GM23338 (cell line): ENCODE results near the gene CMKLR1.

Source experiments
- CREB1 ChIP-seq: fragments of 250-450 bp; sonication (Bioruptor Pico); IDR thresholded peaks from 2 replicates; pipeline ENCODE4 v1.5.0; 2020; ENCODE audit warnings: low read depth, mild to moderate bottlenecking, moderate library complexity
- CTCF ChIP-seq, 2 experiments: fragments of 200-600 bp in 1 of 2; sonication (generic) in 1 of 2; conservative IDR thresholded peaks; 2 replicates each; pipeline versions ENCODE4 v1.5.1 to v1.6.1; 2016 to 2017; ENCODE audit warnings: antibody characterized with exemption in 2 of 2, low read depth in 2 of 2, mild to moderate bottlenecking in 2 of 2, moderate library complexity in 1 of 2
- ETS1 ChIP-seq: IDR thresholded peaks from 2 replicates; pipeline ENCODE4 v1.6.1; 2016; ENCODE audit warnings: antibody characterized with exemption
- EZH2 ChIP-seq: fragments of 200-600 bp; sonication (generic); IDR thresholded peaks from one replicate; pipeline ENCODE4 v1.8.0; 2017; ENCODE audit warnings: antibody characterized with exemption, mild to moderate bottlenecking, low read depth; ENCODE audit not compliant: unreplicated experiment
- EZH2phosphoT487 ChIP-seq: fragments of 200-600 bp; sonication (generic); IDR thresholded peaks from one replicate; pipeline ENCODE4 v1.8.1; 2018; ENCODE audit warnings: antibody characterized with exemption; ENCODE audit not compliant: unreplicated experiment
- JUNB ChIP-seq: IDR thresholded peaks from one replicate; pipeline ENCODE4 v1.6.1; 2016; ENCODE audit warnings: antibody characterized with exemption; ENCODE audit not compliant: unreplicated experiment
- NANOG ChIP-seq: IDR thresholded peaks from 2 replicates; pipeline ENCODE4 v1.6.1; 2016; ENCODE audit warnings: antibody characterized with exemption, borderline replicate concordance
- POLR2AphosphoS5 ChIP-seq: IDR thresholded peaks from 2 replicates; pipeline ENCODE4 v1.6.1; 2016; ENCODE audit warnings: antibody characterized with exemption, low read depth
- STAT1 ChIP-seq: IDR thresholded peaks from one replicate; pipeline ENCODE4 v1.6.1; 2016; ENCODE audit warnings: antibody characterized with exemption; ENCODE audit not compliant: unreplicated experiment
- ZNF331 ChIP-seq: fragments of 250-450 bp; sonication (Bioruptor Pico); IDR thresholded peaks from 2 replicates; pipeline ENCODE4 v1.5.0; 2020; ENCODE audit warnings: low read depth, mild to moderate bottlenecking, moderate library complexity
- TF ChIP-seq, protein P1 (sequence below): IDR thresholded peaks from one replicate; pipeline ENCODE4 v1.6.1; 2018; ENCODE audit warnings: antibody characterized with exemption; ENCODE audit not compliant: unreplicated experiment

- TF ChIP-seq EZH2 (no peak), POLR2AphosphoS5 (no peak), ETS1 (no peak), CTCF (conservative IDR thresholded peaks at IDR 0.05; ENCODE audit: low read depth in 2 of 2) (no peak), EZH2phosphoT487 (no peak), NANOG (no peak), CREB1 (CRISPR knock-in tag) (no peak), ZNF331 (CRISPR knock-in tag) (no peak), JUNB (no peak), STAT1 (no peak)
- TF ChIP-seq, protein P1, sequence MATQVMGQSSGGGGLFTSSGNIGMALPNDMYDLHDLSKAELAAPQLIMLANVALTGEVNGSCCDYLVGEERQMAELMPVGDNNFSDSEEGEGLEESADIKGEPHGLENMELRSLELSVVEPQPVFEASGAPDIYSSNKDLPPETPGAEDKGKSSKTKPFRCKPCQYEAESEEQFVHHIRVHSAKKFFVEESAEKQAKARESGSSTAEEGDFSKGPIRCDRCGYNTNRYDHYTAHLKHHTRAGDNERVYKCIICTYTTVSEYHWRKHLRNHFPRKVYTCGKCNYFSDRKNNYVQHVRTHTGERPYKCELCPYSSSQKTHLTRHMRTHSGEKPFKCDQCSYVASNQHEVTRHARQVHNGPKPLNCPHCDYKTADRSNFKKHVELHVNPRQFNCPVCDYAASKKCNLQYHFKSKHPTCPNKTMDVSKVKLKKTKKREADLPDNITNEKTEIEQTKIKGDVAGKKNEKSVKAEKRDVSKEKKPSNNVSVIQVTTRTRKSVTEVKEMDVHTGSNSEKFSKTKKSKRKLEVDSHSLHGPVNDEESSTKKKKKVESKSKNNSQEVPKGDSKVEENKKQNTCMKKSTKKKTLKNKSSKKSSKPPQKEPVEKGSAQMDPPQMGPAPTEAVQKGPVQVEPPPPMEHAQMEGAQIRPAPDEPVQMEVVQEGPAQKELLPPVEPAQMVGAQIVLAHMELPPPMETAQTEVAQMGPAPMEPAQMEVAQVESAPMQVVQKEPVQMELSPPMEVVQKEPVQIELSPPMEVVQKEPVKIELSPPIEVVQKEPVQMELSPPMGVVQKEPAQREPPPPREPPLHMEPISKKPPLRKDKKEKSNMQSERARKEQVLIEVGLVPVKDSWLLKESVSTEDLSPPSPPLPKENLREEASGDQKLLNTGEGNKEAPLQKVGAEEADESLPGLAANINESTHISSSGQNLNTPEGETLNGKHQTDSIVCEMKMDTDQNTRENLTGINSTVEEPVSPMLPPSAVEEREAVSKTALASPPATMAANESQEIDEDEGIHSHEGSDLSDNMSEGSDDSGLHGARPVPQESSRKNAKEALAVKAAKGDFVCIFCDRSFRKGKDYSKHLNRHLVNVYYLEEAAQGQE: no peak
Measured at GRCh38 chr12:108310489-108310888, 28.6 kb downstream of the CMKLR1 start.
